HEK293T (cell line): ENCODE results near the gene AP1AR.

Source experiments
- CTCF ChIA-PET: fragments of 350-600 bp; formaldehyde crosslinking; extraction: SDS; loops from one replicate; lab custom pipeline; 2021; ENCODE audit warnings: antibody characterized with exemption, inconsistent platforms; lab: Yijun Ruan, JAX
- POLR2A ChIA-PET: fragments of 350-600 bp; formaldehyde crosslinking; extraction: SDS; loops from one replicate; lab custom pipeline; 2020; ENCODE audit warnings: antibody characterized with exemption, inconsistent platforms; lab: Yijun Ruan, JAX
- DNase-seq: peaks from one replicate; pipeline ENCODE4 v3.0.0; 2012; ENCODE audit warnings: mixed read lengths; ENCODE audit errors: extremely low spot score
- ARNT ChIP-seq: fragments of 450-650 bp; IDR thresholded peaks from 2 replicates; pipeline ENCODE4 v1.6.1; 2017; ENCODE audit warnings: mild to moderate bottlenecking
- BHLHE40 ChIP-seq: fragments of 450-650 bp; IDR thresholded peaks from 2 replicates; pipeline ENCODE4 v1.6.1; 2016; ENCODE audit warnings: mild to moderate bottlenecking, moderate library complexity, borderline replicate concordance
- CTBP1 ChIP-seq: fragments of 450-650 bp; IDR thresholded peaks from 2 replicates; pipeline ENCODE4 v1.6.1; 2016; ENCODE audit warnings: borderline replicate concordance
- ELF4 ChIP-seq: fragments of 450-650 bp; IDR thresholded peaks from 2 replicates; pipeline ENCODE4 v1.6.1; 2017; ENCODE audit warnings: antibody characterized with exemption
- FOXA1 ChIP-seq: fragments of 450-650 bp; IDR thresholded peaks from 2 replicates; pipeline ENCODE4 v1.6.1; 2016; ENCODE audit warnings: mild to moderate bottlenecking
- FOXK2 ChIP-seq: fragments of 450-650 bp; IDR thresholded peaks from 2 replicates; pipeline ENCODE4 v1.6.1; 2016; ENCODE audit warnings: mild to moderate bottlenecking
- FOXM1 ChIP-seq: fragments of 450-650 bp; IDR thresholded peaks from 2 replicates; pipeline ENCODE4 v1.6.1; 2017; ENCODE audit warnings: mild to moderate bottlenecking, borderline replicate concordance
- HDGF ChIP-seq: fragments of 450-650 bp; IDR thresholded peaks from 2 replicates; pipeline ENCODE4 v1.6.1; 2017; ENCODE audit warnings: antibody characterized with exemption, borderline replicate concordance
- L3MBTL2 ChIP-seq: fragments of 450-650 bp; conservative IDR thresholded peaks from 2 replicates; pipeline ENCODE4 v1.6.1; 2016; ENCODE audit warnings: mild to moderate bottlenecking
- LEF1 ChIP-seq: fragments of 450-650 bp; IDR thresholded peaks from 2 replicates; pipeline ENCODE4 v1.6.1; 2017; ENCODE audit warnings: mild to moderate bottlenecking, borderline replicate concordance
- NFRKB ChIP-seq: fragments of 450-650 bp; IDR thresholded peaks from 2 replicates; pipeline ENCODE4 v1.6.1; 2016; ENCODE audit warnings: mild to moderate bottlenecking, moderate library complexity
- PKNOX1 ChIP-seq: fragments of 450-650 bp; IDR thresholded peaks from 2 replicates; pipeline ENCODE4 v1.6.1; 2016
- SP1 ChIP-seq: fragments of 450-650 bp; IDR thresholded peaks from 2 replicates; pipeline ENCODE4 v1.6.1; 2017
- SUZ12 ChIP-seq: fragments of 450-650 bp; IDR thresholded peaks from 2 replicates; pipeline ENCODE4 v1.6.1; 2016; ENCODE audit warnings: mild to moderate bottlenecking
- TARDBP ChIP-seq: fragments of 450-650 bp; IDR thresholded peaks from 2 replicates; pipeline ENCODE4 v1.6.1; 2016
- ZNF384 ChIP-seq: fragments of 450-650 bp; IDR thresholded peaks from 2 replicates; pipeline ENCODE4 v1.6.1; 2016

AP1AR gene

DNA sequence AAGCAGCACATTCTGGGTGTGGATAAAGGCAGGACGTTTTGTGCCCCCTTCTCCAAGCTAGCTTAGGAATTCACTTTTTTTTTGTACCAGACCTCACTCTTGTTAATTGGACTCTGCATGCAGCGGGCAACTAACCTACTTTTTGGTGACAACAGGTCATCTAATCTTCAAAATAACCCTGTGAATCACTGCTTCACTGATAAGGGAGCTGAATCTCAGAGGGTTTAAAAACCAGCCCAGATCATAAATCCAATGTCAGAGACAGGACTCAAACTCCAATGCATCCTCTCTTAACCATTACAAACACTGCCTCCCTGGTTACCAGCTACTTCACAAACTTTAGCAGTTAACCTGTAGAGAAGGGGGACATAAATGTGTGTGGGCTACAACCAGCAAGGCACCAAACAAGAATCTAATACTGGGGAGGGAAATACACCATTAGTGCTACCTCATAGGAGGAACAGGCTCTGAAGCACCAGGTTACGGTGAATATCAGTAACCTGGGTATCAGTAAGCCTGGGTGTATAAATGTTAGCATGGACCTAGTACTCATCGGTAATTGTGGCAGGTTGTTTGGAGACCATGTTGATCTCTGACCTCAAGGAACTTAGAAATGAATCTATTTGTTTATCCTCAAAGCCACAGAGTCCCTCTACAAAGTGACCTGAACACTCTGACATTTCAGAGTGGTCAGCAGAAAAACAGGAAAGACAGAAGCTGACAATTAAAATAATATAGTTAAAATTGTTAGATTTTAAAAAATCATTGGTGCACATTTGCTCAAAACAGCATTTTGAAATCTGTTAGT is 51.5 kb downstream of the AP1AR start:
- no peak for TF ChIP-seq CTBP1
- no peak for TF ChIP-seq LEF1
- no peak for TF ChIP-seq ARNT
- TF ChIP-seq HDGF = no peak
- no peak for TF ChIP-seq NFRKB
- no peak for TF ChIP-seq TARDBP
- TF ChIP-seq L3MBTL2 = no peak
- TF ChIP-seq SUZ12 = no peak
- TF ChIP-seq PKNOX1 = no peak
- CTCF ChIA-PET = no interaction called here
- DNase-seq = no peak
- POLR2A ChIA-PET = interaction anchor here (0.7 kb wide), 1 partner anchor 14 kb away, joined by 4 read pairs; the partner anchor contains the start of gene ALPK1

GRCh38 chr4:112284166-112284565 is 52.6 kb downstream of the AP1AR start:
- no peak for DNase-seq
- POLR2A ChIA-PET = no interaction called here
- CTCF ChIA-PET = no interaction called here
- TF ChIP-seq LEF1 (no peak), ZNF384 (no peak), BHLHE40 (no peak), L3MBTL2 (no peak), FOXA1 (no peak), SUZ12 (no peak), SP1 (no peak)

DNA sequence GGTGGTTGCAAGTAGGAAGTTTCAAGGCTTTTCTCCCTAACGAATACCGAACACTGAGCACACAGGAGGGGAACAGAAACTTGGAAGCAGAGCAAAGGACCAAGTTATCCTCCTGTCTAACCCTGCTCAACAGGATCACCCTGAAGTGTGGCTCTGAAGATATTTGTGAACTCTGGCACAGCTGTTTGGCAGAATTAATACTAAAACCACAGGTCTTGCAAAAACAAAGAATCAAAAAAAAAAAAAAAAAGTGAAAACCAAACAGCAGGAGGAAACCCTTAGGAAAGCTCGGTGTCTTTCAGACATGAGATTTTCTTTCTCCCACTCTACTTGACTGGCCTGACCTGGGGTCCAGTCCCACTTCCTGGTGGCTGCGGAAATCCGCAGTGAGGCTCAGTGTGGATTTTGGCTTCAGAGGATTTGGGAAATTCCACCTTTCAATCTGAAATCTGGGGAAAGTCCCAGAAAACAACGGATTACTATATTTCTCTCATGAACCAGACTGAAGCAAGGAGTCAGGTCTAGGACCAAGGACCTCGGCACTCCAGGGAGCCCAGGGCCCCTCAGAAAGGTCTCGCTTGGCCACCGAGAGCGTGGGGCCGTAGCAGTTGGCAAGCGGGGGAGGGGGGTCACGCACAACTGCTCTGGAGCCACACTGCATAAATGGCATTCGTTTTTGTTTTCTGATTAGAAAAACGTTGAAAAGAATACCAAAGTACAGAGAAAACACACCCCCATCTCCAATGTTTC is 53.2 kb downstream of the AP1AR start:
- TF ChIP-seq ZNF384 (peak; percentile 60; the same call in 1 of the 2 replicates), HDGF (no peak)
- DNase-seq = no peak
- POLR2A ChIA-PET = interaction anchor here (1.3 to 1.5 kb wide), 2 partner anchors 12 to 16 kb away, joined by 4 to 12 read pairs; partner anchors contain the start of gene ALPK1
- CTCF ChIA-PET = no interaction called here

DNA sequence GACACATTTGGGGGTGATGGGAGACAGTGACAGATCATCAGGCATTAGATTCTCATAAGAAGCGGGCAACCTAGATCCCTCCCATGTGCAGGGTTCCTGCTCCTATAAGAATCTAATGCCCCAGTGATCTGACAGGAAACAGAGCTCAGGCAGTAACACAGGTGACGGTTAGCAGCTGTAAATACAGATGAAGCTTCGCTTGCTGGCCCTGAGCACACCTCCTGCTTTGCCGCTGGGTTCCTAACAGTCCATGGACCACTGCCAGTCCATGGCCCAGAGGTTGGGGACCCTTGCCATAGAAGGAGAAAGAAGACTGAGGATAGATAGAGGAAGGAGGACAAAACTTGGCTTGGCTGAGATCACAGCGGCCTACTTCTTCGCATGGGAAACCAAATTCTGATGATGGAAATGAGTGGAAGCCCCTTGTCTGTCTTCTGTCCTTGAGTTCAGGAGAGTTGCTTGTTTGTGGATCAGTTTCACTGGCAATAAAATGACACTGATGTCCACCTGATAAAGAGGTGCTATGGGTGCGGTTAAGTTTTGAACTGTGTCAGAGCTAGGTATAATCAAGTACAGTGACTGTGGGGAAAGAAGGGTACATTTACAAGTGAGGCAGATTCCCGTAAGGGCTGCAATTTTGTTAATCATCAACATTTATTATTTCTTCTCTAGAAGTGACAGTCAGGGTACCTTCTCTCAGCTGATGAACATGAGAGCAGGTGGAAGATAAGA is 55.8 kb downstream of the AP1AR start:
- TF ChIP-seq TARDBP = no peak
- TF ChIP-seq NFRKB = no peak
- TF ChIP-seq BHLHE40 = no peak
- TF ChIP-seq FOXA1 = no peak
- TF ChIP-seq FOXK2 = no peak
- TF ChIP-seq FOXM1 = no peak
- TF ChIP-seq SUZ12 = no peak
- TF ChIP-seq ELF4 = no peak
- TF ChIP-seq HDGF = no peak
- TF ChIP-seq ARNT = no peak
- no peak for TF ChIP-seq LEF1
- TF ChIP-seq CTBP1 = no peak
- no peak for TF ChIP-seq SP1
- no peak for TF ChIP-seq L3MBTL2
- no peak for TF ChIP-seq ZNF384
- no peak for TF ChIP-seq PKNOX1
- DNase-seq = no peak
- ChIA-PET POLR2A (interaction anchor here (0.6 kb wide), 1 partner anchor 10 kb away, joined by 3 read pairs; the partner anchor contains the start of gene ALPK1), CTCF (interaction anchor here (1.0 kb wide), 1 partner anchor 98 kb away, joined by 3 read pairs; no protein-coding TSS in a partner anchor)

DNA sequence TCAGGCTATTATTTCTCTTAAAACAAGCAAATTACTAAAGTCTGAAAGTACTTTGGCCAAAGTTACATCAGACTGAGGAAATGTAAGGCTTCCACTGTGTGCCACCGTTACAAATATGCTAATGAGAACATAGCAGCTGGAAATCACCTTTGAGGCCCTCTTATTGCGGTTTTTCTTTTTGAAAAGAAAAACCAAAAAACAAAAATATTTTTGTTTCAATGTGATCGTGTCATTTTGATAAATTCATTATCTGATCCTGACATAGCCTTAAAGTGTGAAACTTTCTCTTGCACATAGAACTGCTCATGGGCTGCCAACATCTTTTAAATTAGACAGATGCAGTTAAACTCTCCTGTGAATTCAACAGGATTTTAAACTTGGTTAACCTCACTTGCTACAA is 56.9 kb downstream of the AP1AR start:
- TF ChIP-seq SP1 = no peak
- no peak for TF ChIP-seq L3MBTL2
- no peak for TF ChIP-seq NFRKB
- TF ChIP-seq ARNT = no peak
- TF ChIP-seq SUZ12 = no peak
- TF ChIP-seq FOXM1 = no peak
- TF ChIP-seq TARDBP = no peak
- TF ChIP-seq FOXA1 = no peak
- ChIA-PET POLR2A (no interaction called here), CTCF (no interaction called here)
- DNase-seq = no peak
